HEK293 (cell line): ENCODE data around the gene REV3L.

Experiments
- BCL11A ChIP-seq: fragments of 450-650 bp; formaldehyde crosslinking; IDR thresholded peaks from 2 replicates; pipeline ENCODE4 v1.5.1; 2016; ENCODE audit warnings: low read depth, missing biosample characterization, missing genetic modification characterization
- CTCF ChIP-seq: fragments of 450-650 bp; formaldehyde crosslinking; IDR thresholded peaks from 2 replicates; pipeline ENCODE4 v1.5.1; 2016; ENCODE audit warnings: missing biosample characterization, missing genetic modification characterization
- KLF16 ChIP-seq: fragments of 450-650 bp; formaldehyde crosslinking; IDR thresholded peaks from 2 replicates; pipeline ENCODE4 v1.5.1; 2017; ENCODE audit warnings: missing biosample characterization, missing genetic modification characterization
- ZBTB49 ChIP-seq: fragments of 450-650 bp; formaldehyde crosslinking; IDR thresholded peaks from 2 replicates; pipeline ENCODE4 v1.5.1; 2016; ENCODE audit warnings: missing biosample characterization, missing genetic modification characterization, low read depth
- ZFP37 ChIP-seq: fragments of 450-650 bp; formaldehyde crosslinking; IDR thresholded peaks from 2 replicates; pipeline ENCODE4 v1.5.1; 2016; ENCODE audit warnings: missing biosample characterization, missing genetic modification characterization
- ZNF138 ChIP-seq: fragments of 450-650 bp; formaldehyde crosslinking; IDR thresholded peaks from 2 replicates; pipeline ENCODE4 v1.5.1; 2016; ENCODE audit warnings: missing biosample characterization, missing genetic modification characterization, borderline replicate concordance
- ZNF140 ChIP-seq: fragments of 450-650 bp; formaldehyde crosslinking; IDR thresholded peaks from 2 replicates; pipeline ENCODE4 v1.5.1; 2016; ENCODE audit warnings: missing biosample characterization, missing genetic modification characterization
- ZNF2 ChIP-seq: fragments of 450-650 bp; formaldehyde crosslinking; IDR thresholded peaks from 2 replicates; pipeline ENCODE4 v1.5.1; 2016; ENCODE audit warnings: missing biosample characterization, missing genetic modification characterization
- ZNF280C ChIP-seq: fragments of 450-650 bp; formaldehyde crosslinking; IDR thresholded peaks from 2 replicates; pipeline ENCODE4 v1.5.1; 2016; ENCODE audit warnings: missing biosample characterization, missing genetic modification characterization
- ZNF558 ChIP-seq: fragments of 450-650 bp; formaldehyde crosslinking; IDR thresholded peaks from 2 replicates; pipeline ENCODE4 v1.5.1; 2016; ENCODE audit warnings: missing biosample characterization, missing genetic modification characterization
- ZSCAN18 ChIP-seq: fragments of 450-650 bp; formaldehyde crosslinking; IDR thresholded peaks from 2 replicates; pipeline ENCODE4 v1.5.1; 2016; ENCODE audit warnings: missing biosample characterization, missing genetic modification characterization
- TF ChIP-seq, protein P1 (sequence below): fragments of 450-650 bp; formaldehyde crosslinking; IDR thresholded peaks from 2 replicates; pipeline ENCODE4 v1.5.1; 2016; ENCODE audit warnings: missing biosample characterization, missing genetic modification characterization
- TF ChIP-seq, protein P2 (sequence below): fragments of 450-650 bp; formaldehyde crosslinking; IDR thresholded peaks from 2 replicates; pipeline ENCODE4 v1.5.1; 2016; ENCODE audit warnings: missing biosample characterization, missing genetic modification characterization

DNA sequence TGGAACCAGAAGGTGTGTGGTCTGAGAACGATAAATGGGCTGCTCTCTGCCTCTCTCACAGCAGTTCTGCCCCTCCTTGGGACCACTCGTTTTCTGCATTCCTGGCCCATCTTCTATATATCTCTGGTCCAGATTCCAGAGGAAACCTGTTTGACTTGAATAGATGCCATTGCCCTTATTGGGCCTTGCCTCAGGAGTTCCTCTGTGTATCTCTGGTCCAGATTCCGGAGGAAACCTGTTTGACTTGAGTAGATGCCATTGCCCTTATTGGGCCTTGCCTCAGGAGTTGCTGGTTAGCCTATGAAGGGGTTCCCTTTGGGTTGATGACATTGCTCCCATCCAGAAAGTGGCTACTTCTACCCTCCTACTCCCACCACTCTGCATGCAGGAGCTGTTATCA lies 206.3 kb downstream of the REV3L start:
- TF ChIP-seq ZNF558 (tag by site-specific recombination): no peak
- TF ChIP-seq ZBTB49: no peak
- no peak for TF ChIP-seq CTCF
- TF ChIP-seq BCL11A: no peak
- no peak for TF ChIP-seq ZNF2 (tag by site-specific recombination)
- TF ChIP-seq ZFP37: no peak
- no peak for TF ChIP-seq ZNF140 (tag by site-specific recombination)
- TF ChIP-seq, protein P1, sequence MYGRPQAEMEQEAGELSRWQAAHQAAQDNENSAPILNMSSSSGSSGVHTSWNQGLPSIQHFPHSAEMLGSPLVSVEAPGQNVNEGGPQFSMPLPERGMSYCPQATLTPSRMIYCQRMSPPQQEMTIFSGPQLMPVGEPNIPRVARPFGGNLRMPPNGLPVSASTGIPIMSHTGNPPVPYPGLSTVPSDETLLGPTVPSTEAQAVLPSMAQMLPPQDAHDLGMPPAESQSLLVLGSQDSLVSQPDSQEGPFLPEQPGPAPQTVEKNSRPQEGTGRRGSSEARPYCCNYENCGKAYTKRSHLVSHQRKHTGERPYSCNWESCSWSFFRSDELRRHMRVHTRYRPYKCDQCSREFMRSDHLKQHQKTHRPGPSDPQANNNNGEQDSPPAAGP (tag by site-specific recombination): no peak
- TF ChIP-seq KLF16 (tag by site-specific recombination): no peak
- TF ChIP-seq ZSCAN18 (tag by site-specific recombination): no peak
- no peak for TF ChIP-seq ZNF138 (tag by site-specific recombination)
- no peak for TF ChIP-seq ZNF280C (tag by site-specific recombination)
- TF ChIP-seq, protein P2, sequence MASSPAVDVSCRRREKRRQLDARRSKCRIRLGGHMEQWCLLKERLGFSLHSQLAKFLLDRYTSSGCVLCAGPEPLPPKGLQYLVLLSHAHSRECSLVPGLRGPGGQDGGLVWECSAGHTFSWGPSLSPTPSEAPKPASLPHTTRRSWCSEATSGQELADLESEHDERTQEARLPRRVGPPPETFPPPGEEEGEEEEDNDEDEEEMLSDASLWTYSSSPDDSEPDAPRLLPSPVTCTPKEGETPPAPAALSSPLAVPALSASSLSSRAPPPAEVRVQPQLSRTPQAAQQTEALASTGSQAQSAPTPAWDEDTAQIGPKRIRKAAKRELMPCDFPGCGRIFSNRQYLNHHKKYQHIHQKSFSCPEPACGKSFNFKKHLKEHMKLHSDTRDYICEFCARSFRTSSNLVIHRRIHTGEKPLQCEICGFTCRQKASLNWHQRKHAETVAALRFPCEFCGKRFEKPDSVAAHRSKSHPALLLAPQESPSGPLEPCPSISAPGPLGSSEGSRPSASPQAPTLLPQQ: no peak
